ENCODE measurements around the gene POFUT2.
"Not testable (repeated sequence)": the region's sequence is repeated elsewhere in the genome, so short reads cannot be mapped to it uniquely, and the experiment has no call there.

Gene POFUT2

GRCh38 chr21:45309987-45310381 is 22.3 kb upstream of the POFUT2 start:
- DNase-seq = no peak

GRCh38 chr21:45309069-45309986 is 21.6 kb upstream of the POFUT2 start:
- peak; percentile 58 to 88 (median 78) for DNase-seq

GRCh38 chr21:45308194-45309068 is 20.7 kb upstream of the POFUT2 start:
- DNase-seq = no peak

- DNase-seq = not testable (repeated sequence)
These were observed 20.0 kb upstream of the POFUT2 start for GRCh38 chr21:45307597-45308158.

- DNase-seq = no peak
These were observed 19.3 kb upstream of the POFUT2 start for GRCh38 chr21:45306832-45307571.

GRCh38 chr21:45306453-45306831 is 18.7 kb upstream of the POFUT2 start:
- DNase-seq = no peak

- DNase-seq = no peak
These were observed 18.1 kb upstream of the POFUT2 start for GRCh38 chr21:45305836-45306235.

GRCh38 chr21:45304945-45305344 is 17.2 kb upstream of the POFUT2 start:
- no peak for DNase-seq

GRCh38 chr21:45304476-45304830 is 16.8 kb upstream of the POFUT2 start:
- DNase-seq = no peak

- no peak for DNase-seq
These were observed 16.2 kb upstream of the POFUT2 start for GRCh38 chr21:45303751-45304475.

GRCh38 chr21:45303091-45303615 is 15.5 kb upstream of the POFUT2 start:
- DNase-seq = no peak

- DNase-seq = peak in 1 of 3 donors; percentile 17
These were observed 14.7 kb upstream of the POFUT2 start for GRCh38 chr21:45302082-45303061.

GRCh38 chr21:45301521-45302081 is 13.9 kb upstream of the POFUT2 start:
- no peak for DNase-seq

- DNase-seq = no peak
These were observed 13.3 kb upstream of the POFUT2 start for GRCh38 chr21:45300786-45301520.

GRCh38 chr21:45299864-45300785 is 12.4 kb upstream of the POFUT2 start:
- no peak for DNase-seq

GRCh38 chr21:45299026-45299863 is 11.6 kb upstream of the POFUT2 start:
- DNase-seq = no peak

GRCh38 chr21:45297869-45298268 is 10.2 kb upstream of the POFUT2 start:
- no peak for DNase-seq
